ENCODE results near the gene TSPAN10. TPM values are rescaled to one million over a fixed set of nuclear protein-coding genes. Genes with fewer than 3 reads are reported as not detected.

TSPAN10 gene
- total and polyA plus RNA-seq, 2 of the 8 experiments (the other 6 are each of a cell fraction or from before 2014, with no cell fraction given): 0.99 to 1.1 TPM

- no peak for FAIRE-seq
- Histone ChIP-seq H2BK120ac (replicated peaks; ENCODE audit: low read depth, low read length) (no peak overlapping the region), H3K9ac (replicated peaks in 1 of 4; ENCODE audit: extremely low read depth in 1 of 4, low read depth in 3 of 4, low read length in 3 of 4) (no peak overlapping the region), H3K4ac (replicated peaks; ENCODE audit: insufficient read length, low read depth, low read length) (no peak overlapping the region), H4K5ac (ENCODE audit: insufficient read length, low read depth, low read length) (no peak overlapping the region), H3K27me3 (replicated peaks in 1 of 4; ENCODE audit: control insufficient read depth in 3 of 4, extremely low read depth in 1 of 4, insufficient read depth in 3 of 4, low read length in 3 of 4) (no peaks in the 10 kb centered on the region), H3K9me3 (ENCODE audit: insufficient read depth in 2 of 2, low read depth in 1 of 2, low read length in 1 of 2) (no peaks in the 10 kb centered on the region), H4K20me1 (replicated peaks in 1 of 2; ENCODE audit: control insufficient read depth in 1 of 2, insufficient read depth in 2 of 2, low read length in 2 of 2) (peaks cover 0 to 14% of the 10 kb centered on the region in 2 experiments), H3K23me2 (ENCODE audit: low read depth, low read length) (no peaks in the 10 kb centered on the region), H3K79me2 (ENCODE audit: control insufficient read depth in 1 of 2, insufficient read depth in 2 of 2, low read length in 2 of 2) (peaks cover 0 to 5% of the 10 kb centered on the region in 2 experiments; a peak in 1 of 4 replicates), H3K79me1 (ENCODE audit: low read depth, low read length) (peaks cover 8% of the 10 kb centered on the region), H3K4me2 (ENCODE audit: insufficient read depth in 1 of 2, low read depth in 2 of 2, low read length in 2 of 2) (no peak overlapping the region), H3K18ac (ENCODE audit: extremely low read depth, low read length) (no peak overlapping the region), H3K56ac (replicated peaks; ENCODE audit: insufficient read length, low read depth, low read length) (no peak overlapping the region), H2BK15ac (ENCODE audit: low read length) (no peak overlapping the region), H2AK5ac (ENCODE audit: low read depth, low read length) (no peak overlapping the region), H2BK20ac (ENCODE audit: low read length) (no peak overlapping the region), H4K91ac (replicated peaks; ENCODE audit: insufficient read length, low read length) (no peak overlapping the region), H3K23ac (ENCODE audit: insufficient read length) (no peak overlapping the region), H3K36me3 (ENCODE audit: control insufficient read depth in 2 of 4, insufficient read depth in 4 of 4, low read length in 3 of 4) (peaks cover 19 to 54% (median 45%) of the 10 kb centered on the region in 4 experiments), H3K4me3 (ENCODE audit: extremely low read depth in 1 of 4, insufficient read depth in 2 of 4, low read depth in 3 of 4, low read length in 4 of 4) (no peak overlapping the region), H2BK5ac (ENCODE audit: low read depth, low read length) (no peak overlapping the region), H3K27ac (ENCODE audit: low read depth, low read length) (no peak overlapping the region), H3K14ac (ENCODE audit: insufficient read length) (no peak overlapping the region), H2BK12ac (ENCODE audit: low read depth, low read length) (no peak overlapping the region), H3K4me1 (replicated peaks in 1 of 4; ENCODE audit: control insufficient read depth in 3 of 4, insufficient read depth in 4 of 4, low read length in 3 of 4) (no peaks in the 10 kb centered on the region), H2AFZ (ENCODE audit: low read length) (no peak overlapping the region), H4K8ac (ENCODE audit: extremely low read depth, insufficient read depth, low read length) (no peak overlapping the region)
- POLR2A ChIA-PET (ENCODE audit: partially characterized antibody): interaction anchor here (0.9 to 1.5 kb wide), 6 partner anchors 13 to 234 kb away, joined by 3 to 5 read pairs (median 3); no protein-coding TSS in a partner anchor
- WGBS, 2 experiments (ENCODE audit: extremely low coverage in 1 of 2, insufficient coverage in 1 of 2, insufficient read length in 1 of 2, insufficient replicate concordance in 2 of 2, low coverage in 1 of 2, low lambda C conversion rate in 2 of 2, missing lambda C conversion rate in 1 of 2): 98% methylated on average over 4 of the region's 4 CpGs; no CpG with 5 or more reads in 1 of the 2 experiments
- CTCF ChIA-PET (ENCODE audit: partially characterized antibody): interaction anchor here (0.9 to 4.1 kb wide), 2 partner anchors 13 to 45 kb away, joined by 3 to 11 read pairs; no protein-coding TSS in a partner anchor
- no peak for DNase-seq (ENCODE audit: low read depth in 1 of 2, low spot score in 2 of 2)
- TF ChIP-seq SP4 (IDR thresholded peaks at IDR 0.05; ENCODE audit: low read length): no peak
- no peak for TF ChIP-seq ZNF274 (IDR thresholded peaks at IDR 0.05; ENCODE audit: borderline replicate concordance, extremely low read depth, low read length)
- no peak for TF ChIP-seq CTBP2 (IDR thresholded peaks at IDR 0.05; ENCODE audit: borderline replicate concordance, insufficient read depth, insufficient read length, low read length)
- no peak for TF ChIP-seq SIN3A (conservative IDR thresholded peaks at IDR 0.05 in 1 of 2, IDR thresholded peaks at IDR 0.05 in 1 of 2; ENCODE audit: low read depth in 1 of 2, low read length in 2 of 2)
- TF ChIP-seq EZH2 (IDR thresholded peaks at IDR 0.05; ENCODE audit: low read depth, low read length, severe bottlenecking): no peak
- no peak for TF ChIP-seq CBX8 (IDR thresholded peaks at IDR 0.05; ENCODE audit: borderline replicate concordance, low read depth, low read length)
- TF ChIP-seq, protein P1, sequence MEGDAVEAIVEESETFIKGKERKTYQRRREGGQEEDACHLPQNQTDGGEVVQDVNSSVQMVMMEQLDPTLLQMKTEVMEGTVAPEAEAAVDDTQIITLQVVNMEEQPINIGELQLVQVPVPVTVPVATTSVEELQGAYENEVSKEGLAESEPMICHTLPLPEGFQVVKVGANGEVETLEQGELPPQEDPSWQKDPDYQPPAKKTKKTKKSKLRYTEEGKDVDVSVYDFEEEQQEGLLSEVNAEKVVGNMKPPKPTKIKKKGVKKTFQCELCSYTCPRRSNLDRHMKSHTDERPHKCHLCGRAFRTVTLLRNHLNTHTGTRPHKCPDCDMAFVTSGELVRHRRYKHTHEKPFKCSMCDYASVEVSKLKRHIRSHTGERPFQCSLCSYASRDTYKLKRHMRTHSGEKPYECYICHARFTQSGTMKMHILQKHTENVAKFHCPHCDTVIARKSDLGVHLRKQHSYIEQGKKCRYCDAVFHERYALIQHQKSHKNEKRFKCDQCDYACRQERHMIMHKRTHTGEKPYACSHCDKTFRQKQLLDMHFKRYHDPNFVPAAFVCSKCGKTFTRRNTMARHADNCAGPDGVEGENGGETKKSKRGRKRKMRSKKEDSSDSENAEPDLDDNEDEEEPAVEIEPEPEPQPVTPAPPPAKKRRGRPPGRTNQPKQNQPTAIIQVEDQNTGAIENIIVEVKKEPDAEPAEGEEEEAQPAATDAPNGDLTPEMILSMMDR (IDR thresholded peaks at IDR 0.05; ENCODE audit: control extremely low read depth in 1 of 3, insufficient read depth in 1 of 3, low read depth in 1 of 3, low read length in 3 of 3): no peak
- TF ChIP-seq POLR2A (IDR thresholded peaks at IDR 0.05; ENCODE audit: control extremely low read depth in 1 of 2, low read depth in 2 of 2, low read length in 2 of 2): no peak
- TF ChIP-seq TAF1 (IDR thresholded peaks at IDR 0.05; ENCODE audit: low read depth, low read length): no peak
- TF ChIP-seq PHF8 (conservative IDR thresholded peaks at IDR 0.05; ENCODE audit: low read depth, low read length): no peak
- no peak for TF ChIP-seq YY1 (IDR thresholded peaks at IDR 0.05; ENCODE audit: low read depth, low read length)
Measured at GRCh38 chr17:81608082-81608481, 28.9 kb upstream of the TSPAN10 start.

Data from H1 (cell line).